Subcutaneous preadipocyte (primary cell): Measurements from ENCODE around the gene C16orf89. TPM values are rescaled to one million over a fixed set of nuclear protein-coding genes. Genes with fewer than 3 reads are reported as not detected.

ENCODE experiments used
- total RNA-seq: library from RNA; depleted of rRNA; stranded (reverse); fragments of >200 nt; gene quantifications from 2 replicates; pipeline ENCODE4 v1.2.3, GENCODE V29; 2012

Gene C16orf89, protein sequence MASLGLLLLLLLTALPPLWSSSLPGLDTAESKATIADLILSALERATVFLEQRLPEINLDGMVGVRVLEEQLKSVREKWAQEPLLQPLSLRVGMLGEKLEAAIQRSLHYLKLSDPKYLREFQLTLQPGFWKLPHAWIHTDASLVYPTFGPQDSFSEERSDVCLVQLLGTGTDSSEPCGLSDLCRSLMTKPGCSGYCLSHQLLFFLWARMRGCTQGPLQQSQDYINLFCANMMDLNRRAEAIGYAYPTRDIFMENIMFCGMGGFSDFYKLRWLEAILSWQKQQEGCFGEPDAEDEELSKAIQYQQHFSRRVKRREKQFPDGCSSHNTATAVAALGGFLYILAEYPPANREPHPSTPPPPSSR
- not detected in 2 replicates for total RNA-seq

DNA sequence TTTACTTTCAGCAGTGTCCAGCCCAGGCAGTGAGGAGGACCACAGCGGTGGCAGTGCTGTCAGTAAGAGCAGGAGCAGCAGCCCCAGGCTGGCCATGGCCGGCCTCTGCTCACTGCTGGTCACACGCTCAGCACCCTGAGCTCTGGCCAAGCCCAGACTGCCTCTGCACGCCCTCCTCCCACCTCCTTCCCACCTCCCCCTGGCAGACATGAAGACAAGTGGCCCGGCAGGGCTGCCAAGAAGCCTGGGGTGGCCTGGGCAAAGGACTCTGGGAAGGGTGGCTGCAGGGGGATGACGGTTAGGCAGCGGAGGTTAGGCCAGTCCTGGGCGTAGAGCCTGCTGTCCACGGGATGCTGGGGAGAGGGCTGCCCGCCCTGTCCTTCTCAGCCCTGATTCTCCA is at the start of gene C16orf89:
C16orf89 (minus strand) TSS at position 144 of the 400 bp plus-strand sequence; CDS start at position 96, 48 bp downstream.

DNA sequence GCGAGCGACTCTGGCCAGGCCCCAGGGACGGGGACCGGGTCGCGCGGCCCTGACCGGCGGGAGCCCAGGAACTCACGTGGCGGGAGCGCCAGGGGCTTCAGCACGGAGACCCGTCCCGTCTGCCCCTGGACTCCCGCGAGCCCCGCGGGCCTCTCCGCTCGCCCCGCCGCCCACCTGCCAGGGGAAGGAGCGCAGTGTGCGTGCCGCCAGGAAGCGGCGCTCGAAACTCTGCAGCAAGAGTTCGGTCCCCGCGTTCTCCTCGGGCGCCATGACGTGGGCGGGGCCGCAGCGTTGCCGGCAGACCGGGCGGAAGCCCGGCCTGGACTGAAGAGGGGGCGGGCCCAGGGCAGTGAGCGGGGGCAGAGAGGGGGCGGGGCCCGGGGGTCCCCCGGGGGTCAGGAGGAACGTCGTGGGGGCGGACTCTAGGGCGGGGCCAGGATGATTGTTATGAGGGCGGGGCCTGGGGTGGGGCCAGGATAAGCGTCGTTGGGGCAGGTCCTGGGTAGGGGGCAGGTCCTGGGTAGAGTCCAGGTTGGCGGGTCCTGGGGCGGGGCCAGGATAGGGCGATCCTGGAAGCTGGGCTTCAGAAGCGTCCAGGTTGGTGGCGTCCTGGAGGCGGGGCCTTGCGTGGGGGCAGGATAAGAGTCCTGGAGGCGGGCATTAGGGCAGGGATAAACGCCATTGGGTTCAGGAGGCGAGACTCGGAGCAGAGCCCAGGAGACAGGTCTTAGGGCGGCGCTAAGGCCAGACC is 31.9 kb upstream of the C16orf89 start, which contains the start of gene EEF2KMT:
EEF2KMT (minus strand) TSS at position 326 of the 751 bp plus-strand sequence; CDS start at position 270, 56 bp downstream.

GRCh38 chr16:5071681-5072333 is 6.1 kb upstream of the C16orf89 start, which contains the start of gene ALG1:
Gene ALG1 (plus strand): TSS chr16:5071843. CDS start chr16:5071850, 7 bp downstream.

GRCh38 chr16:5033256-5034166 is 32.2 kb downstream of the C16orf89 start, which contains the start of gene NAGPA:
Gene NAGPA (minus strand): TSS chr16:5033935. CDS start chr16:5033914, 21 bp downstream.

Other genes with a start within 250 kb of the C16orf89 start
- gene GLYR1, start 218.7 kb downstream of the C16orf89 start, total RNA-seq, result 37.5 and 64.1 TPM in 2 replicates
- gene UBN1, start 218.5 kb downstream of the C16orf89 start, total RNA-seq, result 23.1 and 35.4 TPM in 2 replicates
- gene PPL, start 128.8 kb downstream of the C16orf89 start, total RNA-seq, result 63.1 and 90.0 TPM in 2 replicates
- gene SEC14L5, start 107.6 kb downstream of the C16orf89 start, total RNA-seq, result 0.59 and 1.1 TPM in 2 replicates
- gene NAGPA, start 32.0 kb downstream of the C16orf89 start, total RNA-seq, result 13.6 and 18.2 TPM in 2 replicates
- 29.4 and 33.2 TPM in 2 replicates for gene ALG1, start 5.9 kb upstream of the C16orf89 start, total RNA-seq
- gene EEF2KMT, start 31.8 kb upstream of the C16orf89 start, total RNA-seq, result 17.6 and 21.1 TPM in 2 replicates